ENCODE data around the gene GLYATL2. TPM values are rescaled to one million over a fixed set of nuclear protein-coding genes. Genes with fewer than 3 reads are reported as not detected.

The GLYATL2 gene
- total RNA-seq, 1 experiment from 2014 or later, result not detected

GRCh38 chr11:58787903-58788302 is 56.6 kb downstream of the GLYATL2 start:
- in situ Hi-C loops (cut with HindIII; ENCODE audit: low pct_unique_long_range_greater_than_20kb, low sequenced_read_pairs), result no loop called here
- ATAC-seq, result 0 out of 2 replicates have a peak, but pooled peaks have one; percentile 21
- H3K4me1 ChIP-seq (ENCODE audit: control insufficient read depth, insufficient read depth, low read length), result no peaks in the 10 kb centered on the region

DNA sequence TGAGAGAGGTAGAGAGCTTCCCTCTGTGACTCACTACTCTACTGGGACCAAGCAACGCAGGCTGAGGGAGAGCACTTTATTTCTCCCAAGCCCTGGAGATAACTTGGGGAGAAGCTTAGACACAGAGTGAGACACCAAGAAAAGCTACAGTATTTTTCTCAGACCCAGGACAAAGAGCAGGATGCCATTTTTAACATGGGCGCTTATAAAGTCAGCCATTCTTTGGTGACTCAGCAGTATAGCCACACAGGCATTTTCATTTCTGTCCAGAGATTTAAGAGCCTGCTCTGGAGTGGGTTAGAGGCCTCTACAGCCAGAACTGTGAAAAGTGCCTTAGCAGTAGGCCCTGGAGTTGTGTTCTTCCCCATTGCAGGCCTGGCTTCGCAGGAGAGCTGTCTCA is 57.8 kb downstream of the GLYATL2 start:
- no peak overlapping the region for H3K27ac ChIP-seq (ENCODE audit: low read length)
- ATAC-seq (no peak), DNase-seq (ENCODE audit: low read depth, low spot score) (no peak)
- H3K36me3 ChIP-seq (ENCODE audit: control insufficient read depth, insufficient read depth, low read length), result no peaks in the 10 kb centered on the region
- in situ Hi-C loops (cut with HindIII; ENCODE audit: low pct_unique_long_range_greater_than_20kb, low sequenced_read_pairs), result no loop called here
- no peak overlapping the region for H3K4me3 ChIP-seq (ENCODE audit: low read depth in 2 of 2, low read length in 2 of 2)
- no peaks in the 10 kb centered on the region for H3K9me3 ChIP-seq (ENCODE audit: control insufficient read depth, insufficient read depth, low read depth, low read length)
- TF ChIP-seq TCF7L2 (IDR thresholded peaks at IDR 0.05; ENCODE audit: low read depth, low read length) (no peak), POLR2AphosphoS5 (IDR thresholded peaks at IDR 0.05; ENCODE audit: low read depth, low read length) (no peak), SIN3A (IDR thresholded peaks at IDR 0.05; ENCODE audit: borderline replicate concordance, insufficient read depth, low read depth, low read length) (no peak), REST (IDR thresholded peaks at IDR 0.05; ENCODE audit: insufficient read depth in 1 of 2, low read depth in 2 of 2, low read length in 1 of 2) (no peak)
- TF ChIP-seq, protein P1, sequence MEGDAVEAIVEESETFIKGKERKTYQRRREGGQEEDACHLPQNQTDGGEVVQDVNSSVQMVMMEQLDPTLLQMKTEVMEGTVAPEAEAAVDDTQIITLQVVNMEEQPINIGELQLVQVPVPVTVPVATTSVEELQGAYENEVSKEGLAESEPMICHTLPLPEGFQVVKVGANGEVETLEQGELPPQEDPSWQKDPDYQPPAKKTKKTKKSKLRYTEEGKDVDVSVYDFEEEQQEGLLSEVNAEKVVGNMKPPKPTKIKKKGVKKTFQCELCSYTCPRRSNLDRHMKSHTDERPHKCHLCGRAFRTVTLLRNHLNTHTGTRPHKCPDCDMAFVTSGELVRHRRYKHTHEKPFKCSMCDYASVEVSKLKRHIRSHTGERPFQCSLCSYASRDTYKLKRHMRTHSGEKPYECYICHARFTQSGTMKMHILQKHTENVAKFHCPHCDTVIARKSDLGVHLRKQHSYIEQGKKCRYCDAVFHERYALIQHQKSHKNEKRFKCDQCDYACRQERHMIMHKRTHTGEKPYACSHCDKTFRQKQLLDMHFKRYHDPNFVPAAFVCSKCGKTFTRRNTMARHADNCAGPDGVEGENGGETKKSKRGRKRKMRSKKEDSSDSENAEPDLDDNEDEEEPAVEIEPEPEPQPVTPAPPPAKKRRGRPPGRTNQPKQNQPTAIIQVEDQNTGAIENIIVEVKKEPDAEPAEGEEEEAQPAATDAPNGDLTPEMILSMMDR (IDR thresholded peaks at IDR 0.05), result no peak
- intact Hi-C loops (cut with micrococcal nuclease; ENCODE audit: unreplicated experiment), result no loop called here
- ChIA-PET CTCF (no interaction called here), POLR2A (interaction anchor here (0.6 kb wide), 1 partner anchor 14 kb away, joined by 7 read pairs; no protein-coding TSS in a partner anchor)
- no TSS peak for BruUV-seq (replicated peaks)
- no peaks in the 10 kb centered on the region for H3K4me1 ChIP-seq (ENCODE audit: control insufficient read depth, insufficient read depth, low read length)
- H3K27me3 ChIP-seq (ENCODE audit: control insufficient read depth, insufficient read depth, low read length), result no peaks in the 10 kb centered on the region

More at GRCh38 chr11:58787903-58788302, 56.6 kb downstream of the GLYATL2 start:
- no peak for DNase-seq (ENCODE audit: low read depth, low spot score)
- Histone ChIP-seq H3K36me3 (ENCODE audit: control insufficient read depth, insufficient read depth, low read length) (no peaks in the 10 kb centered on the region), H3K9me3 (ENCODE audit: control insufficient read depth, insufficient read depth, low read depth, low read length) (no peaks in the 10 kb centered on the region), H3K4me3 (ENCODE audit: low read depth in 2 of 2, low read length in 2 of 2) (no peak overlapping the region), H3K27me3 (ENCODE audit: control insufficient read depth, insufficient read depth, low read length) (no peaks in the 10 kb centered on the region), H3K27ac (ENCODE audit: low read length) (no peak overlapping the region)
- BruUV-seq (replicated peaks), result no TSS peak
- TF ChIP-seq POLR2AphosphoS5 (IDR thresholded peaks at IDR 0.05; ENCODE audit: low read depth, low read length), result no peak
- no peak for TF ChIP-seq SIN3A (IDR thresholded peaks at IDR 0.05; ENCODE audit: borderline replicate concordance, insufficient read depth, low read depth, low read length)
- TF ChIP-seq REST (IDR thresholded peaks at IDR 0.05; ENCODE audit: insufficient read depth in 1 of 2, low read depth in 2 of 2, low read length in 1 of 2), result no peak
- TF ChIP-seq, protein P1 (IDR thresholded peaks at IDR 0.05), result no peak
- TF ChIP-seq TCF7L2 (IDR thresholded peaks at IDR 0.05; ENCODE audit: low read depth, low read length), result no peak
- ChIA-PET CTCF (no interaction called here), POLR2A (no interaction called here)
- intact Hi-C loops (cut with micrococcal nuclease; ENCODE audit: unreplicated experiment), result loop anchor here (1.0 kb wide), 1 partner anchor 134 kb away; no protein-coding TSS in a partner anchor
